Measurements from ENCODE around the gene ART4.

ART4 gene

GRCh38 chr12:14850929-14851663, 7.8 kb upstream of the ART4 start:
- DNase-seq: no peak

GRCh38 chr12:14849661-14850060, 6.3 kb upstream of the ART4 start:
- no peak for DNase-seq

GRCh38 chr12:14846876-14847580, 3.7 kb upstream of the ART4 start:
- DNase-seq: no peak

- no peak for DNase-seq
Measured at GRCh38 chr12:14846042-14846587, 2.8 kb upstream of the ART4 start.

- DNase-seq: no peak
Measured at GRCh38 chr12:14845350-14845750, 2.0 kb upstream of the ART4 start.

- no peak for DNase-seq
Measured at GRCh38 chr12:14844401-14844800, 1.1 kb upstream of the ART4 start.

GRCh38 chr12:14842315-14842714, 1.0 kb downstream of the ART4 start:
- DNase-seq: no peak

- DNase-seq: no peak
Measured at GRCh38 chr12:14841761-14842160, 1.6 kb downstream of the ART4 start.

GRCh38 chr12:14840616-14841015, 2.7 kb downstream of the ART4 start:
- DNase-seq: no peak

- no peak for DNase-seq
Measured at GRCh38 chr12:14839262-14839661, 4.1 kb downstream of the ART4 start.

GRCh38 chr12:14836336-14837210, 6.8 kb downstream of the ART4 start:
- no peak for DNase-seq

GRCh38 chr12:14834509-14834908, 8.8 kb downstream of the ART4 start:
- no peak for DNase-seq

GRCh38 chr12:14833952-14834351, 9.4 kb downstream of the ART4 start:
- DNase-seq: no peak

GRCh38 chr12:14833336-14833735, 10.0 kb downstream of the ART4 start:
- no peak for DNase-seq

- DNase-seq: no peak
Measured at GRCh38 chr12:14828892-14829291, 14.4 kb downstream of the ART4 start.

GRCh38 chr12:14827043-14827442, 16.3 kb downstream of the ART4 start:
- DNase-seq: no peak

GRCh38 chr12:14826491-14826890, 16.8 kb downstream of the ART4 start:
- DNase-seq: no peak

GRCh38 chr12:14825256-14825655, 18.1 kb downstream of the ART4 start:
- DNase-seq: no peak

GRCh38 chr12:14824012-14824634, 19.2 kb downstream of the ART4 start:
- no peak for DNase-seq

GRCh38 chr12:14814014-14814413, 29.3 kb downstream of the ART4 start, which contains the start of gene SMCO3:
Gene SMCO3 (minus strand): TSS chr12:14814182. CDS start chr12:14806680, 7,502 bp downstream.
- no peak for DNase-seq

GRCh38 chr12:14811486-14811885, 31.8 kb downstream of the ART4 start:
- DNase-seq: no peak

- no peak for DNase-seq
Measured at GRCh38 chr12:14810953-14811483, 32.3 kb downstream of the ART4 start.
